Activated CD4-positive, alpha-beta T cell treated with anti-CD3 and anti-CD28 coated beads, Interleukin-2, amount 50 U/mL, for 16 hours (primary cell): Measurements from ENCODE around the gene LEFTY2.

Experiments used
- DNase-seq: peaks from one replicate; pipeline ENCODE4 v3.0.0-alpha.2; 2020

Gene LEFTY2

DNA sequence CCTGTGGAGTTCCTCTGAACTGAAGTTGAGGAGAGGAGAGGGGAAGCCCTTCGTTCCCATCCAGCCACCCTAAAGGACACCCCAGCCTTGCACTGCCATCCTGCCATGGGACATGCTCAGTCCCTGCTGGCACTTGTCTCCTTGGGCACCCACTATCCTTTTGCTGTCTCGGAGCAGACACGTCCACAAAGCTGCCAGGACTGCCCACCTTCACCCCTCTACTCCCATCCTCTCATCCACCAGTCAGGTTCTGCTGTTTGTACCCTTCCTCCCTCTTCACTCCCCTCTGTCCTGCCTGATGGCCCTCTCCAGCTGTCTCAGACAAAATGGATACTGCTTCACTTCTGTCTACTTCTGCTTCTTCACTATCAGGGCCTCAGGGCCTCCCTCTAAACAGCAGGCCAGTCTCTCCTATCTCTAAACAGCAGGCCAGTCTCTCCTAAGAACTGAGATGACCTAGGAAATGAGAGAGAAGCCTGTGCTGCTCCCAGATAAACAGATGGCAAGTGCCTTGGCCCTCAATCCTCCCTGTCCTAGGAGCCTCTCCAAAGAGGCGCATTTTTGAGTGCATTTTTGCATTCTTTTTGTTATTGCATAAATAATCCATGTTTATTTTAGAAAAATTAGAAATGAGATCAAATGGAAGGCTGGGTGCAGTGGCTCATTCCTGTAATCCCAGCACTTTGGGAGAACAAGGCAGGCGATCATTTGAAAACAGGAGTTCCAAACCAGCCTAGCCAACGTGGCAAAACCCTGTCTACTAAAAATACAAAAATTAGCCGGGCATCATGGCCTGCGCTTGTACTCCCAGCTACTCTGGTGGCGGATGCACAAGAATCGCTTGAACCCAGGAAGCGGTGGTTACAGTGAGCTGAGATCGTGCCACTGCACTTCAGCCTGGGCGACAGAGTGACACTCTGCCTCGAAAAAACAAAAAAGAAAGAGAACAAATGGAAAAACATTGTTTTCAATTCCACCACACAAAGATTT is 12.5 kb downstream of the LEFTY2 start:
- no peak for DNase-seq

DNA sequence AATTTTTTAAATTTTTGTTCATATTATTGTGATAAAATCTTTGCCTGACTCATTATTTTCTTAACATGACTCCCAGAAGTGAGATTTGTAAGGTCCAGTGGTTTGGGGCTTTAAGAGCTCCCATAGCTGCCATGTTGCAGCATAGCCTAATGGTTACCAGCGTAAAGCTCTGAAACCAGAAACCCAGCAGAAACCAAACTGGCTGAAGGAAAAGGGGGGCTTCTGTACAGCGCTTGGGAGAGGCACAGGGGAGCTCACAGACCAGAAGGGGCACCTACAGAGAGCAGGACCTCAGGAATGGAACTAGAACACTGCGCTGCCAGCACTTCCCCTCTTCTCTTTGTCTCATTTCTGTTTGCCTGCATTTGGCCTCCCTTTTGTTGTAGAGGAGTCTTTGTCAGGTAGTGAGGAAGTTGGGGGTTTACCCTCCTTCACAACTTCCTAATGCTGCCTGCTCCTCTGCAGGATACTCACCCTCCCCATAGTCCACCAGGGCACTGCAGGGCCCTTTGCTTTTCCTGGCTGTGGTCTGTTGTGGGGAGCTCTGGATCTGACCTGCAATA is 14.4 kb downstream of the LEFTY2 start:
- DNase-seq, result no peak

DNA sequence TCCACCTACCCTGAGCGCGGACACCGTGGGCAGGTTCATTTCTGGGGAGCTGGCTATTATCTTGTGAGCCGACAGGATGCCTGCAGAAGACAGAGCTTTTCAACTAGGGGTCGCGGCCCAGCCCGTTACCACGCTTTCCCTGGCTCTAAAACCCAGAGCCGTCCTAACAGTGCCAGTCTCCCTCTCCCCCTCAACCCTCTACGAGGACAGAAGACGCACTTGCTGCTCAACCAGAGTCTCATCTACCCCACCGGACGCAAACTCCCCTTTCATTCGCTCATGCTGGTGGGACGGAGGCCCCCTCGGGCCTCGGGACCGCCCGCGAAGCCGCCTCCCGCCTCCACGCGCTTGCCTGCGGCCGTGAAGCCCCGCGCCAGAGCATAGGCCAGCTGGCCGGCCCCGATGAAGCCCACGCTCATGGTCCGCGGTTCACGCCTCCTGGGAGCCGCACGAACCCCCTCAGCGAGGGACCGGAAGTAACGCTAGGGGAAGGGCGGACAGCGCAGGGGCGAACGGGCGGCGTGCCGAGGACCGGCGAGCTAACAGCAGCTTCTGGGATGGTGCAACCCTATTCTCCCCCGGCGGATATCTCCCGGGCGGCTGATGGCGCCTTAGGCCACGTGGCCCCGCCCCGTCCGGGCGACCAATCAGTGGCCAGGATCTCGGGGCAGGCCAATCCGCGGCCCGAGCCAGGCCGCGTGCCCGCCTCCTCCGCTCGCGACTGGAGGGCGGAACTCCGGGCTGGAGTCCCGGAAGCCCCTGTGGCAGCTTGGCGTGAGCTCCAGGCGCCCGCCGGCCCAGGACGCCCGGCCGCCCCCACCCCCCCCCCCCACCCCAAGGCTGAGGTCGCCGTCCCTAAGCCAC is 17.1 kb downstream of the LEFTY2 start, which contains the start of gene PYCR2:
Gene PYCR2 (minus strand): TSS at position 559 of the 864 bp plus-strand sequence. CDS start 140 bp downstream, at position 419.
- DNase-seq, result peak; percentile 97

DNA sequence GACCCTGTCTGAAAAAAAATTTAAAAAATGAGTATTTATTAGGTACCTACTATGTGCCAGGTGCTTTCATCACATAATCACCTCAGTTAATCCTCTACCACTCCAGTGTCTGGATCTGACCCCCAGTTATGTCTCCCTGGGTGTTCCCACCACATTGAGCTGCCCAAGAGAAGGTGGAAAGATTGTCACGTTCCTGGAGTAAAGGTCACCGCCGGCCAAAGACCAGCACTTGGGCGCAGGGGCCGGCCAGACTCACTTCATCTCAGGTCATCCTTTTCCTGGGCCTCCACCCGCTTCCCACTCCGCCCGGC is 17.7 kb downstream of the LEFTY2 start:
- no peak for DNase-seq

DNA sequence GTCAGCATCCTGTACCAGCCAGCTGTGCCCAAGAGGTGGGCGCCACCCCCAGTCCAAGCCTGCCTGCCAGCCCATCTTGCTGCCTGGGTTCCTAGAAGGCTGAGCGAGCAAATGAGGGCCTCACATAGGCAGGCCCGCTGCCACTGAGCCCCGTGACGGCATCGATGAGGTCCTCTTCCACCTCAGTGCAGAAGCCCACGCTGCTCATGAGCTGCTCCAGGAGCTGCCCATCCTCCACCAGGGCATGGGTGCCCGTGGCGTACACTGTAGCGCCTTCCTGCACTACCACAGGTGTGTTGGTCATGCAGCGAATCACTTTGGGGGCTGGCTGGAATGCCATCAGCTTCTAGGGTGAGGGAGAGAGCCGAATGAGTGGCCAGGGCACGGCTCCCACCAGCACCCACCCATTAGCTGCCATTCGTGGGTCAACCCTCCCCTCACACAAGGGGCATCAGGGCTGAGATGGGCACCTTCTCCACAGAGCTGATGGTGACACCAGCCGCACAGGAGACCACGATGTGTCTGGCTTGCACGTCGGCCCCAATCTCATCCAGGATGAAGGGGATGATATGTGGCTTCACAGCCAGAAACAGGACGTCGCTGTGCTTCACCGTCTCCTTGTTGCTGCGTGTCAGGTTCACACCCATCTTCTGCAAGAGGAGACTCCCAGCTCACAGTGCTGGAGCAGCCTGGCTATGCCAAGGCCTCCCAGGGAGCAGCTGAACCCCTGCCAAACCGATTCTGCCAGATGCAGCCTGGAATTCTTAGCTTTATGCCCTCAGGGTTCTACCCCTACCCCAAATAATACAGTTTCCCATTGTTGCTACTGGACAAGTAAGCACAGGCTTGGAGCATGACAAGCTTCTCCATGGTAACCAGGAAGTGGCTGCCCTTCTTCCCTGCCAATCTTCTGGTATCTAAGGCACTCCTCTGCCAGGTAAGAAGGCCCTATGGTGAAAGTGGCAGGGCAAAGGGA is 19.0 kb downstream of the LEFTY2 start:
- DNase-seq, result no peak

DNA sequence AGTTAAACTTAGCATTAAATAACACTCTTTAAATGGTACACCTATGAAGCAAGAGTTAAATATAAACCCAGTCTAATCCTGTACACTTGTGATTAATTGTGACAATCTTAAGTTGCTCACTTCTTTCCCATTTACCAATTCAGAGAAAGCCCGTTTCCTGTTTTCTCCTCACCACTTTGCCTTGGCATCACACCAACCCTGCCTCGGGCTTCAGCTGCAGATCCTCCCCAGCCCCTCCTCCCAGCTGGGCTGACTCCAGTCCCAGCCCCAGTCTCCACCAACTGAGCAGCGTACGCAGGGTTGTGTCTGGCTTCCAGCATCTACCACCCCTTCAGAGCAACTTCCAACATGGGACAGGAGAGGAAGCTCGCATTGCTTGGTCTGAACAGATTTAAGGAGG is 21.1 kb downstream of the LEFTY2 start:
- DNase-seq, result peak; percentile 61

DNA sequence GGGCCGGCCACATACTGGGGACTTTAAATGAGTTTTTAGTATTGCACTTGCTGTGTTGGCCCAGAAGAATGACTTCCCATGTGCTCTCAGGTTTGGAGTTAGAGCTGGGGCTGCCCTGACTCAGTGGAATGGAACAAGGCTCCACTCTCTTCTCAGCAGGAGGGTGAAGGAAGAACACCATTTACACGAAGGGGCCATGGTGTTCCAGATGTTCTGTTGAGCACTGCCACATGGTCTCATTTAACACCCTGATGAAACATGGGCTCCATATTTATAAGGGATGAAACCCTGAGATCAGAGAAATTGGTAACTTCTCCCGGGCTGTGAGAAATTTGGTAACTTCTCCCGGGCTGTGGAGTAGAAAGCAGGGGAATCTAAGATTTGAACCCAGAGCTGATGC is 22.7 kb downstream of the LEFTY2 start:
- no peak for DNase-seq

DNA sequence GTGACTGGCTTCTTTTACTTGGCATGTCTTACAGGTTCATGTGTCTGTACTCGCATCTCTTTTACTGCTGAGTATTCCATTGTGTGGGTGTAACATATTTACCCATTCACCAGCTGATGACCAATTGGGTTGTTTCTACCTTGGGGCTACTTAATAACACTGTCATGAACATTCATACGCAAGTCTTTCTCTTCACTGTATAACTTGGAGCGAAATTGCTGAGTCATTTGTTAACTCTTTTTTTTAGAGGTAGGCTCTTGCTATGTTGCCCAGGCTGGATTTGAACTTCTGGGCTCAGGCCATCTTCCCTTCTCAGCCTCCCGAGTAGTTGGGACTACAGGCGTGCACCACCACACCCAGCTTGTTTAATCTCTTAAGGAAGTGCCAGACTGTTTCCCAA is 23.5 kb downstream of the LEFTY2 start:
- DNase-seq, result peak; percentile 28

DNA sequence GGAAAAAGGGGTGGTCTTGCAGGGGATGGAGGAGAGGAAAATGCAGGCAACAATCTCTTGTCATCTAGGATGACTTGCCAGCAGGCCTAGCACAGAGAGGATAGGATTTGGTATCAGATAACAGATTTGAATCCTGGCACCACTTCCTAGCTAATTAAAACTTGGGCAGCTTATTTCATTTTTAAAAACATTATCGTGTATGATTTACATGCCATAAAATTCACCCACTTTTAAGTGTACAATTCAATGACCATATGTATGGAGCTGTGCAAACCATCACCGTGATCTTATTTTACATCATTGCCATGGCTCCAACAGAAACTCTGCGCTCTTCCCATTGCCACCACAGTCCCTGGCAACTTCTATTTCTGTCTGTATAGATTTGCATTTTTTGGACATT is 23.9 kb downstream of the LEFTY2 start:
- no peak for DNase-seq

DNA sequence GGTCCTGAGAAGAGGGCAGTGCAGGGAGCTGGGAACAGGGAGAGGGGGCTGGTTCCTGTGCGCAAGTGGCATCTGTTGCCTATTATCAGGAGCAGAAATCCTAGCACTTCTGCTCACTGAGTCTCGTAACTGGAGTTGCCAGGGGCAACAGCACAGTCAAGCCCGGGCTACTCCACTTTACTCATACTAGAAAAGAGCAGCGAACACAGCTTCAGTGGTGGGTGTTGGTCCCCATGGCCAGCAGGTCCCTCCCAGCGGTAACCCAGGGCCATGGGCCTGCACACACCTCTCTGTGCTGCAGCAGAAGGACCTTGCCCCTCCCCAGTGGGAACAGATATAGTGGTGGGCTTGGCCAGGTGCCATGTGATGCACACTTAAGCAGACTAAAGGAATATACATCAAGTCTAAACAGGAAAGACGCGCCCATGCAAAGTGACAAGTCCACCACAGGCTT is 25.5 kb downstream of the LEFTY2 start:
- no peak for DNase-seq

DNA sequence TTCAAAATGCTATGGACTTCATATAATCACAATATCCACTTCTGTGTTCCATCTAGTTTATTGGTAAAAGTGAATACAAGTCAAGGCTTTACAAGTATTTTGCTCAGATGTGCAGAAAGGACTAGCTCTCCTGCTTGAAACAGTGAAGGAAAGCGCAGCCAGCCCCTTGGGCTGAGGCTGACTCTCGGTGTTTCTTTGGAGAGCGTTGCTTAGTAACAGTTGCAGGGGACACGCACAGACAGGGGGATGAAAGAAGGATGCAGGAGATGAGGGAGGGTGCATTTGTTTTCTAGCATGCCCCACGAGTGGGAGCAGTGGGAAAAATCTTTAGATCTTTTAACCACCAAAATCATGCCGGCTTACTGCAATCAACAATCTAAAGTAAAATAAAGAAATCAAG is 26.1 kb downstream of the LEFTY2 start:
- DNase-seq, result no peak

DNA sequence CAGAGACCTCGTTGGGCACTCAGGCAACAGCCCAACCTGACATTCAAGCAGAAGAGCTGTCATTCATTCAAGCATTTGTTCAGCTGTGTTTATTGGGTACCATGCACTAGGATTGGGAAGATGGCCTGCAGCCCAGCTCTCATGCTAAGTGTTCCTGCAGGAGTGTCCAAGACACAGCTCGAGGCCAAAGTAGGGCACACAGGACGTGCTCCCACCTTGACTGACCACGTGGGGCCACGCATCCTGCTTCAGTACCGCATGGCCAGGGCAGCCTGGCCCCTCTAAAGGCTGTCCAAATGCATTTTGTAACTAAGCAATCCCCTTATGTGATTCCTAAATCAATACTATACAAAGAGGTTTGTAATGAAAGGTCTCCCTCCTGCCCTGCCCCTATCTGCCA is 26.6 kb downstream of the LEFTY2 start:
- no peak for DNase-seq

DNA sequence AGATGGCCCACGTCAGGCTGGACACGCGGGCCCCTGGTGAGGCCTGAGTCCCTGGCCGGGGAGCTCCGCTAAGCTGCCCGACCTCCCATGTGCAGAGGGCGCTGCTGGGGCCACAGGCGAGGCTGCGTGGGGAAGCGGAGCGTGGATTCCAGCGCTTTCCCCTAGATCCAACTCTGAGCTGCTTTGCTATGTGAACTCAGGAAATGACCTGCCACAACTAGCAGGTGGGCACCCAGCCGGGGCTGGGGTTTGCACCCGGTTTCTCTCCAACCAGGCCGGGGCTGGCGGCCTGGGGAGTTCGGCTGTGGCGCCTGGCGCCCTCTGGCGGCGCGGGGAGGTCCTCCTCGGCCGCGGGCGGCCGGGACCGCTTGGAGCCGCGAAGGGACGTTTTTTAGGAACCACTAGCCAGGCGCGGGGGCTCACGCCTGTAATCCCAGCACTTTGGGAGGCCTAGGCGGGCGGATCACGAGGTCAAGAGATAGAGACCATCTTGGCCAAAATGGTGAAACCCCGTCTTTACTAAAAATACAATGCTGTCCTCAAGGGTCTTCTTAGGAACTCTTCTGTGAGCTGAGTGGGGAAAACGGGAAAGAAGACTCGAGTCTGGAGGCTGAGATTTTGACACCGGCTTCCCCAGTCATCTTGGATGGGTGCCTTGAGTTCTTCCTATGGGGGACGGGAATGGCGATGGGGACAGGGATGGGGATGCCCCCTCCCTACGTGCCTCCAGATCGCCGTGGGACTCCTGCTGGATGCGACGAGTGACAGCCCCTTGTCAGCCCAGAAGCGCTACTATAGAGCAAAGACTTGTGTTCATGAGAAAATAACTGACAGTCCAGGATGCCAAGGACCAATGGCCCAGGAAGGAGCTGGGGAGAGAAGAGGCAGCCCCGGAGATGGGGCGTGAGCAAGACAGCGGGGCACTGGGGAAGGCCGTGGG is 29.6 kb downstream of the LEFTY2 start:
- DNase-seq, result peak; percentile 61

DNA sequence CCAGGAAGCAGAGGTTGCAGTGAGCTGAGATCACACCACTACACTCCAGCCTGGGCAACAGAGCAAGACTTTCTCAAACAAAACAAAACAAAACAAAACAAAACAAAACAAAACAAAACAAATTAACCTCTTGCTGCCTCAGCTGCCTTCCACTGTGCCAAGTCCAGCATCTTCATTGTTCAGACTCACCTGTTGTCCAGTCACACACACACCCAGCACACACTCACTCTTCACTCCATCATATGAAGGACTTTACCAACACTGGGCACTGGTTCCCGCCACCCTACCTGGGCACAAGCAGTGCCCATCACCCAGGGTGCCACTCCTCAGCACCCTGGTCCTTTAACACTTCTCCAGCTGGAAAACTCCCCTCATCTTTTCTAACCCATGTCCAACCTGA is 31.5 kb downstream of the LEFTY2 start:
- no peak for DNase-seq

DNA sequence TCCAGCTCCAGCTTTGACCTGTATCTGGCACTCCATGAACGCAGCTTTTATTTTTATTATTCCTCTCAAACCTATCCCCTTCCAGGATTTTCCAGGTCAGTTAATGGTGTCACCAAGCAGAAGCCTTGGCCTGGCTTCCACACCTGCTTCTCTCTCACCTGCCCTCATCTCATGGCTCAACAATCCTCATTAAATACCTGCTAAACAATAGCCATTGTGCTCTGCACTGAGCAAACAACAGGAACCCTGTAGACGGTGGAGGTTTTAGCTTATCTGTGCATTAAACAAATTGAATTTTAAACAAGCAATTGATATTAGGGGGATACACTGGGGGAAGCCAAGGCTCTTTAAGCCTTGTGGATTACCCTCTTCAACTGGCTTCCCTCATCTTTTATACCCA is 32.2 kb downstream of the LEFTY2 start:
- DNase-seq, result no peak

DNA sequence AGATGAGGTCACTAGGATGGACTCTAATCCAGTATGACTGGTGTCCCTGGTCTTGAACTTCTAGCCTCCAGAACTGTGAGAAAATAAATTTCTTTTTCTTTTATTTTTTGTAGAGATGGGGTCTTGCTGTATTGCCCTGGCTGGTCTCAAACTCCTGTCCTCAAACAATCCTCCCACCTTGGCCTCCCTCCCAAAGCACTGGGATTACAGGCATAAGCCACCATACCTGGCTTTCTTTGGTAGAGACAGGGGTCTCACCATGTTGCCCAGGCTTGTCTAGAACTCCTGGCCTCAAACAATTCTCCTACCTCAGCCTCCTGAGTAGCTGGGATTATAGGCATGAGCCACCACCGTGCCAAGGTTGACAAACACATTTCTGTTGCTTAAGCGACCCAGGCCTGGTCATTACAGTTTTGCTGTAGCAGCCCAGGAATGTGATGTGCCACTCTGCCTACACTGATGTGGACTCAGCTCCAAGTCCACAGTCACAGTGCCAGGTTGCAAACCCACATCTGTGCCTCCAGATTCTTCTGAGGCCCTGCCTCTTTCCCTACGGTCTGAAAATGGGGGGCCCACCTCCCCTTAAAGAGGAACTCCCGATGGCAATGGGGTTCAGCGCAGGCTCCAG is 32.9 kb downstream of the LEFTY2 start:
- DNase-seq, result no peak

DNA sequence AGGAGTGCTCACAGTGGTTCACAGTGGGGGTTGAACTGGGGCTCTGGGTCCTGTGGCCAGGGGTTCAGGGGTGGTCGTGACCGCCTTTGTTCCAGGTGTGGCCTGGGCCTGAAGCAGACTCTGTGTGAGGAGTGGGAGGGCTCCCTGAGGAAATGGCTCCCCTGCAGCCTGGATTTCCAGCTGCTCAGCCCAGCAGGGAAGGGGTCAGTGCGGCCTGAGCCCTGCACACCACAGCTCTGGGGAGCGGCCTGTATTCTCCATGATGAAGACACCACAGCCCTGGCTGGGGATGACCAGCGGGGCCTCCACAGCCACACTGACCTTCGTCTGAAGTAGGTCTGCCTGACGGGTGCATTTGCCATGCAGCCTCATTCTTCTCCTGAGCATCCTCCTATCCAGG is 33.7 kb downstream of the LEFTY2 start:
- DNase-seq, result no peak

DNA sequence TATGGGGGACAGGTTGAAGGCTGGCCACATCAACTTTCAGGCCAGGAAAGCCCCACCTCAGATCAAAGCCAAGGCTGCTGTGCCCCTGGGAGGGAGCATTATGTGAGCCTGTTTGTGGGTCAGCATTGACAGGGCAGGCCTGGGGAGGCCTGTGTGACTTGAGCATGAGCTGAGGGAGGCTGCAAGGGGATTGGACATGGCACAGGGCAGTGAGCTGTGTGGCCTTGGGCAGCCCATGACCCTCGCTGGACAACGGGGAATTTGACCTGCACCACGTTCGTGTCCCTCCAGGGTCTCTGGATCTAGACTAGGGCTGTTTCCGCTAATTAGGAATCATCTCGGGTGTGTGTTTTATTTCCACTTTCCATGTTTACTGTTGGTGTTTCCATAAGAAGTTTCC is 34.6 kb downstream of the LEFTY2 start:
- no peak for DNase-seq

DNA sequence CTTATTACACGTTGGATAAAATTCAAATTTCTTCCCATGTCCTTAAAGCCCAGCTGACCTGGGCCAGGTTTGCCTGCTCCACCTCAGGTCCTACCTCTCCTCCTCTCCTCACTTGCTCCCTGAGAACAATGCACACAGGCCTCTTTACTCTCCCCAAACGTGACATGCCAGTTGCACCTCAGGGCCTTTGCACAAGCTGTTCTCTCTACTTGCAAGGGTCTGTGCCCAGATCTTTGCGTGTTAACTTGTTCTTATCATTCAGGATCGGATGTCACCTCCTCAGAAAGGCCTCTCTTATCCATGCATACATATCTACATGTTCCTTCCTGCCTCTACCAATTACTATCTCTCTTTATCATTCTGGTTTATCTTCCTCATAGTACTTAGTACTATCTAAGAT is 37.4 kb downstream of the LEFTY2 start:
- no peak for DNase-seq
